CD14-positive monocyte (primary cell): Measurements from ENCODE around the gene MRPS21. TPM values are rescaled to one million over a fixed set of nuclear protein-coding genes. Genes with fewer than 3 reads are reported as not detected.
"Not testable (repeated sequence)": the region's sequence is repeated elsewhere in the genome, so short reads cannot be mapped to it uniquely, and the experiment has no call there.

ENCODE experiments used
- DNase-seq, 3 donors: peaks; one replicate each; pipeline ENCODE4 v3.0.0-alpha.2; 2011 to 2022
- H2AFZ ChIP-seq: 2 replicates; pipeline ENCODE4 v1.6.0; 2012; ENCODE audit warnings: mild to moderate bottlenecking, low read depth, low read length, inconsistent platforms; ENCODE audit not compliant: insufficient read depth, poor library complexity, severe bottlenecking
- H3K27ac ChIP-seq, 2 donors: 1 replicate in 1 of 2; 2 replicates in 1 of 2; pipeline ENCODE4 v1.5.1; 2012 to 2013; ENCODE audit warnings: low read length in 2 of 2, control low read depth in 1 of 2, inconsistent platforms in 1 of 2, low read depth in 1 of 2, mild to moderate bottlenecking in 1 of 2
- H3K27me3 ChIP-seq, 2 donors: one replicate each; pipeline versions ENCODE4 v1.6.0 to v1.6.1; 2011 to 2013; ENCODE audit warnings: low read length in 2 of 2; ENCODE audit not compliant: control insufficient read depth in 2 of 2, insufficient read depth in 2 of 2
- H3K36me3 ChIP-seq, 2 donors: replicated peaks in 1 of 2; 1 replicate in 1 of 2; 2 replicates in 1 of 2; pipeline versions ENCODE4 v1.5.1 to v1.6.1; 2012 to 2013; ENCODE audit warnings: low read length in 2 of 2, control low read depth in 1 of 2, inconsistent platforms in 1 of 2, mild to moderate bottlenecking in 1 of 2; ENCODE audit not compliant: insufficient read depth in 2 of 2, control insufficient read depth in 1 of 2
- H3K4me1 ChIP-seq, 2 donors: 1 replicate in 1 of 2; 2 replicates in 1 of 2; pipeline versions ENCODE4 v1.5.1 to v1.6.1; 2012 to 2013; ENCODE audit warnings: low read length in 2 of 2, control low read depth in 1 of 2, inconsistent platforms in 1 of 2, mild to moderate bottlenecking in 1 of 2, moderate library complexity in 1 of 2; ENCODE audit not compliant: insufficient read depth in 2 of 2, control insufficient read depth in 1 of 2
- H3K4me2 ChIP-seq: replicated peaks from 2 replicates; pipeline ENCODE3; 2012; ENCODE audit warnings: low read length, moderate library complexity, mild to moderate bottlenecking; ENCODE audit not compliant: poor library complexity, severe bottlenecking; ENCODE audit errors: extremely low read depth
- H3K4me3 ChIP-seq, 3 experiments: fragments of 200-600 bp in 1 of 3; sonication (generic) in 1 of 3; replicated peaks in 1 of 3; 1 replicate in 2 of 3; 2 replicates in 1 of 3; pipeline ENCODE4 v1.5.1; 2011 to 2013; ENCODE audit warnings: low read length in 3 of 3, mild to moderate bottlenecking in 3 of 3, control low read depth in 2 of 3, low read depth in 2 of 3, inconsistent platforms in 1 of 3, moderate library complexity in 1 of 3
- H3K79me2 ChIP-seq: 2 replicates; pipeline ENCODE4 v1.6.0; 2012; ENCODE audit warnings: mild to moderate bottlenecking, control low read depth, inconsistent platforms, low read length, moderate library complexity; ENCODE audit not compliant: insufficient read depth
- H3K9ac ChIP-seq: 2 replicates; pipeline ENCODE4 v1.6.0; 2017; ENCODE audit warnings: low read length, mild to moderate bottlenecking; ENCODE audit not compliant: insufficient read depth, poor library complexity, severe bottlenecking
- H3K9me3 ChIP-seq, 2 donors: replicated peaks in 1 of 2; 1 replicate in 1 of 2; 2 replicates in 1 of 2; pipeline versions ENCODE4 v1.5.1 to v1.6.1; 2012 to 2013; ENCODE audit warnings: low read length in 2 of 2, control low read depth in 1 of 2; ENCODE audit not compliant: control insufficient read depth in 1 of 2, insufficient read depth in 1 of 2
- H4K20me1 ChIP-seq: 2 replicates; pipeline ENCODE4 v1.6.0; 2012; ENCODE audit warnings: mild to moderate bottlenecking, low read length, control low read depth, moderate library complexity; ENCODE audit not compliant: insufficient read depth
- H3K27ac Mint-ChIP-seq, 7 donors: one replicate each; pipeline ENCODE4 v1.8.0; 2020; ENCODE audit warnings: mild to moderate bottlenecking in 7 of 7, mixed read lengths in 7 of 7, moderate library complexity in 6 of 7, inconsistent platforms in 2 of 7
- H3K27me3 Mint-ChIP-seq, 3 donors: one replicate each; pipeline ENCODE4 v1.8.0; 2021 to 2022; ENCODE audit warnings: low read depth in 3 of 3, mild to moderate bottlenecking in 3 of 3, mixed read lengths in 3 of 3, moderate library complexity in 3 of 3, inconsistent platforms in 1 of 3
- H3K36me3 Mint-ChIP-seq, 2 donors: one replicate each; pipeline ENCODE4 v1.8.0; 2020; ENCODE audit warnings: mixed read lengths in 2 of 2, inconsistent platforms in 1 of 2, mild to moderate bottlenecking in 1 of 2
- H3K4me1 Mint-ChIP-seq: one replicate; pipeline ENCODE4 v1.8.0; 2020; ENCODE audit warnings: mild to moderate bottlenecking, mixed read lengths
- H3K4me3 Mint-ChIP-seq, 2 donors: one replicate each; pipeline ENCODE4 v1.8.0; 2020; ENCODE audit warnings: mild to moderate bottlenecking in 2 of 2, mixed read lengths in 2 of 2, moderate library complexity in 1 of 2
- H3K9me3 Mint-ChIP-seq, 7 donors: one replicate each; pipeline ENCODE4 v1.8.0; 2020 to 2022; ENCODE audit warnings: mixed read lengths in 7 of 7, mild to moderate bottlenecking in 6 of 7, moderate library complexity in 6 of 7, inconsistent platforms in 2 of 7
- WGBS: methylation state at CpG from one replicate; pipeline ENCODE4 v1.1.5; 2013; ENCODE audit warnings: missing lambda C conversion rate; ENCODE audit not compliant: insufficient coverage; 5-methylcytosine and 5-hydroxymethylcytosine counted together
- intact Hi-C, 2 donors: fragments of 100-400 bp; cut with micrococcal nuclease; formaldehyde crosslinking; loops; one replicate each; pipeline versions ENCODE4 v1.15.0 to v1.15.1; 2023
- polyA plus RNA-seq, 3 donors: library from polyadenylated mRNA; depleted of rRNA in 1 of 3; unstranded in 2 of 3; stranded (reverse) in 1 of 3; fragments of 300-500 nt in 2 of 3; fragments of >200 nt in 1 of 3; fragmentation: Illumina TruSeq in 2 of 3; gene quantifications; 1 replicate in 2 of 3; 2 replicates in 1 of 3; pipeline ENCODE4 v1.2.3, GENCODE V29; 2012 to 2021
- TF ChIP-seq, protein P1 (sequence below): fragments of 200-600 bp; IDR thresholded peaks from one replicate; pipeline ENCODE4 v1.8.0; 2022; ENCODE audit warnings: antibody characterized with exemption, mild to moderate bottlenecking

MRPS21 gene
- polyA plus RNA-seq, 3 donors = 42.3 to 53.0 (median 49.6) TPM

DNA sequence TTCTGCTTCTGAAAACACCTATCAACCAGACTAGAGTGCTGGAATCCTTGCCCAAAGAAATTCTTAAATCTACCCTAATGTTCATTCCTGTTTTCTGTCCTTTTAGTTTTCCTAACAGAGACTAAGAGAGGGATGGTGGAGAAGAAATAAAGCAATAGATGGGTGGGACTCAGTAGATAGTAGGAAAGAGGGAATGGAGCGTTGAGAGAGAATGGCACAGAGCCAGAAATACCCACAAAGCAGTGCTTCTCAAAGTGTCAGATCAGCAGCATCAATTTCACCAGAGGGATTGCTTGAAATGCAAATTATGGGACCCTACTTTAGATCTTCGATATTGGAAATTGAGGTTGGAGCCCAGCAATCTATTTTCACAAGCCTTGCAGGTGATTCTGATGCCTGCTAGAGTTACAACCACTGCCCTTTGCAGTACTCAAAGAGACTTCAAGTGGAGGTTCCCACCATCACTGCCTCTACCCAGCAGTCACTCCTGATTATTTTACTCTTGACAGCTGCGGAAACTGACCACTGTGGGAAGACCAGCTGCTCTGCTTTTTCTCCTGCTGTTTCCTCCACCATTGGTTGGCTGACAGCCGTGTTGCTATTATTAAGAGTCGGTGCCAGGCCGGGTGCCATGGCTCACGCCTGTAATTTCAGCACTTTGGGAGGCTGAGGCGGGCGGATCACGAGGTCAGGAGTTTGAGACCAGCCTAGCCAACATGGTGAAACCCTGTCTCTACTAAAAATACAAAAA, 16.3 kb downstream of the MRPS21 start:
- Histone ChIP-seq H3K4me1 (no peaks in the 10 kb centered on the region), H2AFZ (no peak overlapping the region), H3K27ac (no peak overlapping the region), H3K36me3 (peaks cover 11 to 16% of the 10 kb centered on the region in 2 donors), H3K9me3 (no peaks in the 10 kb centered on the region), H3K79me2 (no peaks in the 10 kb centered on the region), H3K4me2 (no peak overlapping the region), H3K9ac (no peak overlapping the region), H3K4me3 (no peak overlapping the region), H4K20me1 (no peaks in the 10 kb centered on the region), H3K27me3 (no peaks in the 10 kb centered on the region)
- no peak for DNase-seq
- WGBS = 71% methylated on average over 4 of the region's 10 CpGs
- Mint-ChIP-seq H3K27me3 (peaks cover 0 to 2% (median 0%) of the 10 kb centered on the region in 3 donors), H3K36me3 (peaks cover 18 to 41% of the 10 kb centered on the region in 2 donors), H3K27ac (no peak overlapping the region), H3K4me3 (no peak overlapping the region), H3K4me1 (no peaks in the 10 kb centered on the region), H3K9me3 (no peaks in the 10 kb centered on the region)
- intact Hi-C loops = loop anchor here in 1 of 2 donors (10.0 kb wide), 1 partner anchor 55 kb away; the partner anchor contains the start of gene CA14
- TF ChIP-seq, protein P1, sequence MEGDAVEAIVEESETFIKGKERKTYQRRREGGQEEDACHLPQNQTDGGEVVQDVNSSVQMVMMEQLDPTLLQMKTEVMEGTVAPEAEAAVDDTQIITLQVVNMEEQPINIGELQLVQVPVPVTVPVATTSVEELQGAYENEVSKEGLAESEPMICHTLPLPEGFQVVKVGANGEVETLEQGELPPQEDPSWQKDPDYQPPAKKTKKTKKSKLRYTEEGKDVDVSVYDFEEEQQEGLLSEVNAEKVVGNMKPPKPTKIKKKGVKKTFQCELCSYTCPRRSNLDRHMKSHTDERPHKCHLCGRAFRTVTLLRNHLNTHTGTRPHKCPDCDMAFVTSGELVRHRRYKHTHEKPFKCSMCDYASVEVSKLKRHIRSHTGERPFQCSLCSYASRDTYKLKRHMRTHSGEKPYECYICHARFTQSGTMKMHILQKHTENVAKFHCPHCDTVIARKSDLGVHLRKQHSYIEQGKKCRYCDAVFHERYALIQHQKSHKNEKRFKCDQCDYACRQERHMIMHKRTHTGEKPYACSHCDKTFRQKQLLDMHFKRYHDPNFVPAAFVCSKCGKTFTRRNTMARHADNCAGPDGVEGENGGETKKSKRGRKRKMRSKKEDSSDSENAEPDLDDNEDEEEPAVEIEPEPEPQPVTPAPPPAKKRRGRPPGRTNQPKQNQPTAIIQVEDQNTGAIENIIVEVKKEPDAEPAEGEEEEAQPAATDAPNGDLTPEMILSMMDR = no peak

DNA sequence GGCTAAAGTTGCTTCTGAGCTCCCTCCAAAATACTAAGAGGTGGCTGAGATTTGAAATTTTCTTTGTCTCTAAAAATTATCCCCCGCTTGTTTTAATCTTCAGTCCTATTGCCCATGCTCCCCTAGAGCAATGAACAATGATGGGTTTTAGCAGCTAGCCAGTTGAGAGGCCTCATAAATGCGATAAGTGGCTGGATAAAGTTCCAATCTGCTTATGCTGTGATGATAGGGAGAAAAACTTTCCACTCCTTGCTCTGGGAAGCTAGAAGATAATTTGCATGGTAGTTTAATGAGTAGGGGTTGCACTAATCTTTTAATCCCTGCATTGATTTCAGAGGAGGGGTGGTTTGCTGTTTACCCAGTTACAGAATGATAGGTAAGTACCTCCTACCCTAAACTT, 18.1 kb downstream of the MRPS21 start:
- peaks cover 11 to 16% of the 10 kb centered on the region in 2 donors for H3K36me3 ChIP-seq
- H3K27ac Mint-ChIP-seq = no peak overlapping the region
- H3K4me3 Mint-ChIP-seq = no peak overlapping the region
- no peak for DNase-seq
- no peaks in the 10 kb centered on the region for H3K79me2 ChIP-seq
- no peak overlapping the region for H3K9ac ChIP-seq
- H2AFZ ChIP-seq = no peak overlapping the region
- H3K9me3 ChIP-seq = no peaks in the 10 kb centered on the region
- no peaks in the 10 kb centered on the region for H3K9me3 Mint-ChIP-seq
- H4K20me1 ChIP-seq = no peaks in the 10 kb centered on the region
- H3K4me3 ChIP-seq = no peak overlapping the region
- H3K27me3 Mint-ChIP-seq = peaks cover 0 to 2% (median 0%) of the 10 kb centered on the region in 3 donors
- intact Hi-C loops = no loop called here
- peaks cover 8 to 9% of the 10 kb centered on the region in 2 donors for H3K4me1 ChIP-seq
- H3K36me3 Mint-ChIP-seq = peaks cover 14 to 27% of the 10 kb centered on the region in 2 donors
- H3K4me1 Mint-ChIP-seq = peaks cover 7% of the 10 kb centered on the region
- H3K27me3 ChIP-seq = no peaks in the 10 kb centered on the region
- no peak overlapping the region for H3K27ac ChIP-seq
- TF ChIP-seq, protein P1 = no peak
- no peak overlapping the region for H3K4me2 ChIP-seq
- WGBS = 100% methylated on average over 1 of the region's 2 CpGs

DNA sequence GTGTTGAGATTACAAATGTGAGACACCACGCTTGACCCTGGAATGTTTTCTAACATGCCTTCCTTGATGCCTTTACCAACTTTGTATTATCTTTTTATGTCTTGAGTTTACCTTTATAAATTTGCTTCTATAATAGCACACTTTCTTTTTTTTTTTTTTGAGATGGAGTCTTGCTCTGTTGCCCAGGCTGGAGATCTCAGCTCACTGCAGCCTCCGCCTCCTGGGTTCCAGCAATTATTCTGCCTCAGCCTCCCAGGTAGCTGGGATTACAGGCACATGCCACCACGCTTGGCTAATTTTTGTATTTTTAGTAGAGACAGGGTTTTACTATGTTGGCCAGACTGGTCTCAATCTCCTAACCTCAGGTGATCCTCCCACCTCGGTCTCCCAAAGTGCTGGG, 21.0 kb downstream of the MRPS21 start:
- 83% methylated on average over 1 of the region's 4 CpGs for WGBS
- H3K9me3 ChIP-seq, H3K4me2 ChIP-seq, H4K20me1 ChIP-seq, H3K9me3 Mint-ChIP-seq, H3K9ac ChIP-seq, H2AFZ ChIP-seq, H3K27ac Mint-ChIP-seq, H3K27ac ChIP-seq, H3K36me3 Mint-ChIP-seq, H3K36me3 ChIP-seq, H3K4me1 ChIP-seq, H3K4me1 Mint-ChIP-seq, H3K4me3 ChIP-seq, H3K79me2 ChIP-seq, DNase-seq, H3K27me3 Mint-ChIP-seq, intact Hi-C loops, H3K27me3 ChIP-seq, H3K4me3 Mint-ChIP-seq: not testable (repeated sequence)
